Measurements from ENCODE around the gene CLEC20A. TPM values are rescaled to one million over a fixed set of nuclear protein-coding genes. Genes with fewer than 3 reads are reported as not detected.

CLEC20A gene
- total and polyA plus RNA-seq, 9 of the 15 experiments (the other 6 are each of a cell fraction or from before 2014, with no cell fraction given), result not detected

DNA sequence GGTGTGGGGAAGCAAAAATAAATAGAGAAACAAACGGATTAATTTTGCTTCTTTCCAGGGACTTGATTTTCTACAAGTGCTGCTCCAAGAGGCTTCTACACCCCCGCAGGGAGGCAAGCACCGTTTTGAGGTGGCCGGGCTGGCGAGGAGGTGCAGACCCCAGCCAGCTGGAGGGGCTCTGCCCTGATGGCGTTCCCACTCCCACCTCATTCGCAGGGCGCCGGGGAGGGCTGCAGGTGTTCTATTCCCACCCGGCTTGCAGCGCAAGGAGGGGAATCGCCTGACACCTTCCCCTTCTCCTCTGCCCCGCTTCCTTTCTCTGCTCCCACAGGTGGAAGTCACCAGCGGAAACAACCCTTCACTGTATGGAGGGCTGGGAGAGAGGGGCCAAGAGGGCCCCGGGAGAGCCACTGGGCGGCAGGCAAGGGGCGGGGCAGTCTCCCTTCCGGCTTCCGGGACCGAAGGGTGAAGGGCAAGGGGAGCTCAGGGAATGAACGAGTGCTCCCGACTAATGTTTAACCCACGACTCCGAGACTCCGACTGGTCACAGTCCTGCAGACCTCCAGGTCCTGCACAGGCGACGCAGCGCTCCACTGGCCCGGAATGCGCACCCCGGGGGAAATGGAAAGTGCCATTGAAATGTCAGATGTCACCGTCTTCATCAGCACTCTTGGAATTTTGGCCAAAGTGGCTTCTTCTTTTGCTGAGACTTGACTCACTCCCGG lies 45.2 kb upstream of the CLEC20A start (continued):
- TF ChIP-seq CBX3 (IDR thresholded peaks at IDR 0.05; ENCODE audit: borderline replicate concordance in 1 of 2, low read length in 2 of 2) (no peak; a peak in 1 of 3 replicates), MEF2A (IDR thresholded peaks at IDR 0.05; ENCODE audit: control insufficient read depth, low read depth, low read length) (no peak), SNIP1 (IDR thresholded peaks at IDR 0.05; ENCODE audit: low read depth) (no peak), HMGN3 (IDR thresholded peaks at IDR 0.05; ENCODE audit: borderline replicate concordance, extremely low read depth, insufficient read length, low read depth, low read length) (peak; percentile 6), ZNF384 (IDR thresholded peaks at IDR 0.05; ENCODE audit: low read depth, low read length) (no peak), MAZ (CRISPR knock-in tag; conservative IDR thresholded peaks at IDR 0.05 in 1 of 2, IDR thresholded peaks at IDR 0.05 in 1 of 2) (no peak; a peak in 1 of 4 replicates), CC2D1A (IDR thresholded peaks at IDR 0.05) (no peak), DPF2 (IDR thresholded peaks at IDR 0.05) (peak; percentile 40; the same call in 1 of the 2 replicates), MEF2D (tag; conservative IDR thresholded peaks at IDR 0.05; ENCODE audit: low read depth) (no peak), ZNF217 (CRISPR knock-in tag; IDR thresholded peaks at IDR 0.05) (no peak), ZNF551 (CRISPR knock-in tag; IDR thresholded peaks at IDR 0.05) (no peak), RAD21 (CRISPR knock-in tag; conservative IDR thresholded peaks at IDR 0.05 in 1 of 2, IDR thresholded peaks at IDR 0.05 in 1 of 2) (no peak), HCFC1 (IDR thresholded peaks at IDR 0.05; ENCODE audit: low read depth, low read length) (no peak), BCOR (IDR thresholded peaks at IDR 0.05) (no peak), ZKSCAN1 (IDR thresholded peaks at IDR 0.05; ENCODE audit: low read depth, low read length) (no peak), ATF3 (IDR thresholded peaks at IDR 0.05) (no peak), ATF3 (CRISPR knock-in tag; conservative IDR thresholded peaks at IDR 0.05) (0 out of 2 replicates have a peak, but pooled peaks have one; percentile 57), ETV6 (IDR thresholded peaks at IDR 0.05; ENCODE audit: borderline replicate concordance in 1 of 2, low read depth in 2 of 2, low read length in 1 of 2) (no peak), ETV6 (CRISPR knock-in tag; IDR thresholded peaks at IDR 0.05; ENCODE audit: borderline replicate concordance) (no peak), FOXM1 (IDR thresholded peaks at IDR 0.05; ENCODE audit: low read depth) (no peak), FOXM1 (CRISPR knock-in tag; IDR thresholded peaks at IDR 0.05; ENCODE audit: low read depth) (no peak), ZNF785 (CRISPR knock-in tag; IDR thresholded peaks at IDR 0.05) (no peak), ETV1 (tag; conservative IDR thresholded peaks at IDR 0.05; ENCODE audit: low read depth) (peak; percentile 60), FOXJ2 (tag; IDR thresholded peaks at IDR 0.05) (no peak), SREBF2 (CRISPR knock-in tag; IDR thresholded peaks at IDR 0.05) (no peak)
- TF ChIP-seq, protein P1, sequence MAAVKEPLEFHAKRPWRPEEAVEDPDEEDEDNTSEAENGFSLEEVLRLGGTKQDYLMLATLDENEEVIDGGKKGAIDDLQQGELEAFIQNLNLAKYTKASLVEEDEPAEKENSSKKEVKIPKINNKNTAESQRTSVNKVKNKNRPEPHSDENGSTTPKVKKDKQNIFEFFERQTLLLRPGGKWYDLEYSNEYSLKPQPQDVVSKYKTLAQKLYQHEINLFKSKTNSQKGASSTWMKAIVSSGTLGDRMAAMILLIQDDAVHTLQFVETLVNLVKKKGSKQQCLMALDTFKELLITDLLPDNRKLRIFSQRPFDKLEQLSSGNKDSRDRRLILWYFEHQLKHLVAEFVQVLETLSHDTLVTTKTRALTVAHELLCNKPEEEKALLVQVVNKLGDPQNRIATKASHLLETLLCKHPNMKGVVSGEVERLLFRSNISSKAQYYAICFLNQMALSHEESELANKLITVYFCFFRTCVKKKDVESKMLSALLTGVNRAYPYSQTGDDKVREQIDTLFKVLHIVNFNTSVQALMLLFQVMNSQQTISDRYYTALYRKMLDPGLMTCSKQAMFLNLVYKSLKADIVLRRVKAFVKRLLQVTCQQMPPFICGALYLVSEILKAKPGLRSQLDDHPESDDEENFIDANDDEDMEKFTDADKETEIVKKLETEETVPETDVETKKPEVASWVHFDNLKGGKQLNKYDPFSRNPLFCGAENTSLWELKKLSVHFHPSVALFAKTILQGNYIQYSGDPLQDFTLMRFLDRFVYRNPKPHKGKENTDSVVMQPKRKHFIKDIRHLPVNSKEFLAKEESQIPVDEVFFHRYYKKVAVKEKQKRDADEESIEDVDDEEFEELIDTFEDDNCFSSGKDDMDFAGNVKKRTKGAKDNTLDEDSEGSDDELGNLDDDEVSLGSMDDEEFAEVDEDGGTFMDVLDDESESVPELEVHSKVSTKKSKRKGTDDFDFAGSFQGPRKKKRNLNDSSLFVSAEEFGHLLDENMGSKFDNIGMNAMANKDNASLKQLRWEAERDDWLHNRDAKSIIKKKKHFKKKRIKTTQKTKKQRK (IDR thresholded peaks at IDR 0.05; ENCODE audit: borderline replicate concordance, low read depth, low read length), result no peak

Measured in K562 (cell line).